ENCODE data around the gene UBA3.

DNA sequence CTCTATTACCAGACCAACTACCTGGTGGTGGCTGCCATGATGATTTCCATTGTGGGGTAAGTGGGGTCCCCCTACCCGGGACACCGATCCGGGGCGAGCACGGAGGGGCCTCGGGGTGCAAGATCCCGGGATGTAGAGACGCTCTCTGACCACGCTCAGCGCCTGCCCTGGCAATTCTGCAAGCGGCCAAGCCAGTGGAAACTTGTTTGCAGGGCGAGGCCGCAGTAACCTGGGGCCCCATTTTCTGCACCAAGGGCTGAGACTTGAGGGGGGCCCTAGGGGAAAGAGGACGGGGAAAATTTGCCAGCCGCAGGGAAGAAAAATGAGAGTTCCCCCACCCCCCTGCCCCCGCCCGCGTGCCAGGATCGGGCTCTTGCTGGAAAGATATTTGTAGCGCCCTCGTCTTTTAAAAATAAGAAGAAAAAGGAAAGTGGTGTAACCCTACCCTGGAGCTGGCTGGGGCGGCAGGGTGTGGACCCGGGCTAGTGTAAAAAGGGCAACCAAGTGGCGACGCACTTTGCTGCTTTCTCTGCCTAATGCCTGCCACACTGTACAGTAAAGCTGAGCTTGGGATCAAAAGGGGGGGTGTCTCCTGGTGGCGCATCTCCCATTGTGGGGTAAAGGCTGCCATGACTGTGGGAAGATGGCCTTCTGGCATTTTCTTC is 5.1 kb upstream of the UBA3 start:
- TF ChIP-seq EZH2 (IDR thresholded peaks at IDR 0.05; ENCODE audit: borderline replicate concordance, low read length), result no peak
- TF ChIP-seq, protein P1, sequence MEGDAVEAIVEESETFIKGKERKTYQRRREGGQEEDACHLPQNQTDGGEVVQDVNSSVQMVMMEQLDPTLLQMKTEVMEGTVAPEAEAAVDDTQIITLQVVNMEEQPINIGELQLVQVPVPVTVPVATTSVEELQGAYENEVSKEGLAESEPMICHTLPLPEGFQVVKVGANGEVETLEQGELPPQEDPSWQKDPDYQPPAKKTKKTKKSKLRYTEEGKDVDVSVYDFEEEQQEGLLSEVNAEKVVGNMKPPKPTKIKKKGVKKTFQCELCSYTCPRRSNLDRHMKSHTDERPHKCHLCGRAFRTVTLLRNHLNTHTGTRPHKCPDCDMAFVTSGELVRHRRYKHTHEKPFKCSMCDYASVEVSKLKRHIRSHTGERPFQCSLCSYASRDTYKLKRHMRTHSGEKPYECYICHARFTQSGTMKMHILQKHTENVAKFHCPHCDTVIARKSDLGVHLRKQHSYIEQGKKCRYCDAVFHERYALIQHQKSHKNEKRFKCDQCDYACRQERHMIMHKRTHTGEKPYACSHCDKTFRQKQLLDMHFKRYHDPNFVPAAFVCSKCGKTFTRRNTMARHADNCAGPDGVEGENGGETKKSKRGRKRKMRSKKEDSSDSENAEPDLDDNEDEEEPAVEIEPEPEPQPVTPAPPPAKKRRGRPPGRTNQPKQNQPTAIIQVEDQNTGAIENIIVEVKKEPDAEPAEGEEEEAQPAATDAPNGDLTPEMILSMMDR (IDR thresholded peaks at IDR 0.05; ENCODE audit: low read length), result no peak

Measured in OCI-LY1 (cell line).